Heart left ventricle (tissue), 16 donors: Measurements from ENCODE around the gene CCDC28A. TPM values are rescaled to one million over a fixed set of nuclear protein-coding genes. Genes with fewer than 3 reads are reported as not detected.

Experiments
- ATAC-seq, 4 donors: fragments of 200-7000 bp; cut with Tn5 transposase; one replicate each; pipeline ENCODE4 v1.9.1; 2020 to 2022; ENCODE audit warnings: moderate library complexity in 4 of 4, mild to moderate bottlenecking in 3 of 4, moderate number of reproducible peaks in 1 of 4
- DNase-seq, 5 donors: peaks; one replicate each; pipeline ENCODE4 v3.0.0-alpha.2; 2020
- H3K27ac ChIP-seq, 12 donors: fragments of 200-600 bp; sonication (generic) in 4 of 12; one replicate each; pipeline versions ENCODE4 v1.5.0 to v1.8.0; 2016 to 2022; ENCODE audit warnings: mild to moderate bottlenecking in 2 of 12
- H3K27me3 ChIP-seq, 9 donors: fragments of 200-600 bp; sonication (generic) in 2 of 9; one replicate each; pipeline versions ENCODE4 v1.5.1 to v1.8.0; 2016 to 2022; ENCODE audit warnings: mild to moderate bottlenecking in 3 of 9
- H3K36me3 ChIP-seq, 9 donors: fragments of 200-600 bp; sonication (generic) in 2 of 9; one replicate each; pipeline versions ENCODE4 v1.5.0 to v1.8.0; 2018 to 2022; ENCODE audit warnings: mild to moderate bottlenecking in 2 of 9
- H3K4me1 ChIP-seq, 12 donors: fragments of 200-600 bp; sonication (generic) in 4 of 12; one replicate each; pipeline versions ENCODE4 v1.5.0 to v1.8.0; 2016 to 2022; ENCODE audit warnings: mild to moderate bottlenecking in 3 of 12
- H3K4me3 ChIP-seq, 12 donors: fragments of 200-600 bp; sonication (generic) in 4 of 12; one replicate each; pipeline versions ENCODE4 v1.5.0 to v1.8.0; 2017 to 2022; ENCODE audit warnings: mild to moderate bottlenecking in 9 of 12, moderate library complexity in 4 of 12
- H3K9me3 ChIP-seq, 12 donors: fragments of 200-600 bp; sonication (generic) in 4 of 12; one replicate each; pipeline versions ENCODE4 v1.5.0 to v1.8.0; 2016 to 2022; ENCODE audit warnings: mild to moderate bottlenecking in 1 of 12
- POLR2A ChIP-seq, 2 donors: fragments of 450-650 bp; IDR thresholded peaks; one replicate each; pipeline ENCODE4 v1.6.1; 2017; ENCODE audit warnings: antibody characterized with exemption in 2 of 2, mild to moderate bottlenecking in 2 of 2, moderate library complexity in 2 of 2
- WGBS, 4 donors: extraction: QIAGEN DNeasy Blood & Tissue Kit in 2 of 4; methylation state at CpG; one replicate each; pipeline versions ENCODE4 v1.1.5 to v1.1.7; 2013 to 2018; 5-methylcytosine and 5-hydroxymethylcytosine counted together
- intact Hi-C, 10 donors: fragments of 100-400 bp; cut with DNase I; formaldehyde crosslinking; loops; one replicate each; pipeline versions ENCODE4 v1.11.1 to v1.14.2; 2022
- polyA plus RNA-seq, 2 donors: library from polyadenylated mRNA; stranded (reverse); fragments of 200-250 nt; gene quantifications; one replicate each; pipeline ENCODE4 v1.2.3, GENCODE V29; 2013
- total RNA-seq, 9 donors: library from RNA; depleted of rRNA in 2 of 9; stranded (reverse); fragments of >200 nt in 2 of 9; fragmentation: NEBNext Ultra II Directional in 3 of 9; extraction: Animal tissue kit (Norgen Biotek cat#: 25700) in 3 of 9; gene quantifications; one replicate each; pipeline versions ENCODE4 v1.1.0 to v1.2.4, GENCODE V29; 2016 to 2023
- TF ChIP-seq, protein P1 (sequence below), 12 donors: fragments of 200-600 bp; sonication (generic) in 4 of 12; IDR thresholded peaks; one replicate each; pipeline versions ENCODE4 v1.5.0 to v1.8.0; 2018 to 2022; ENCODE audit warnings: antibody characterized with exemption in 12 of 12, mild to moderate bottlenecking in 5 of 12
- donor health status: ischemic (EF 13 %, LVEDD 7.1; RV severe dilation, severe dysfunction).
- donor health status: healthy with polysubstance abuse.
- donor health status: DM: no; HTN: yes; CAD: no.
- donor health status: DM: no; HTN: no; CAD: no.
- donor health status: ischemic (EF 25% LVEDD 6.9; RV normal size, moderate dysfunction).
- donor health status: ischemic (EF 25% LVEDD 5.7; RV mildly dilated, moderate dysfunction).
- donor health status: healthy.
- donor health status: DM: yes; HTN: yes; CAD: no.
- donor health status: ischemic (EF 35%, LVEDD 5.7; RV mildly dilated, moderate dysfunction).
- donor health status: nonischemic (EF 11% LVEDD 7.7; RV severe dilation, severe dysfunction).
- donor health status: DM: yes; HTN: yes; CAD: no.
- donor health status: PGD.
- donor health status: ischemic (EF 29% LVEDD 5.4; RV normal size, mild dysfunction).
- donor health status: nonischemic (EF 23%, LVEDD 6.1; RV moderate dilation, normal function).

Gene CCDC28A
- total and polyA plus RNA-seq, 11 donors: 4.6 to 13.6 (median 7.8) TPM

DNA sequence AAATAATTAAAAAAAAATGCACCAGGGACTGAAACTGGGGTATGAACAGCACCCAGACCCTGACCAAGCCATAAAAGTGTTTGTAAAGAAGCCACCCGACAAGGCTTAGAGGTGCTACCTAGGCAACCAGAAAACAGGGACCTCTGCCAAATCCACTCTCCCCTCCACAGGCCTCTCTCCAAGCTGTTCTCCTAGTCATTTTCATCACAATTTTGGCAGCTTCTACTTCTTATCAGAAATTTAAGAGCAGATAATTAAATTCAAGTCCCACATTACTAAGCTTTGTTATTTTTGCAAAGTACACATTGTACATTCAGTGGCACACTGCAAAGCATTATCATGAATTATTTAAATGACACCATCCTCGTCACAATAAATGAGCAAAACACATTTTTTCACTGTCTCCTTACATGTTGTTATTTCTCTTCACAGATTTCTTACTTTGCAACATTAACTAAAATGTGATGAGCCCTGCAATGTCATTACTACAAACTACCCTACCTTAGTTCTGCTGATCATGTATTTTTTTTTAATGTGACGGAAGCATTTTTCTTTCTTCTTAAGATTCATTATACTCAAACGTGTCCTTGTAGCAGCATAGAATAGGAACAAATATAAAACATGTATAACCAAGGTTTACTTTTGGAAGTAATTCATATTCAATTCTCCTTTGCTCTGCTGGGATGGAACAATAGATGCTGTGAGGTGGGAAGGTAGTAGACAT lies 60.4 kb downstream of the CCDC28A start:
- peaks cover 0 to 17% (median 5%) of the 10 kb centered on the region in 12 donors for H3K4me1 ChIP-seq
- H3K4me3 ChIP-seq: peak overlapping the region in 2 of 12 donors; percentile 35 to 43
- H3K36me3 ChIP-seq: no peaks in the 10 kb centered on the region
- TF ChIP-seq, protein P1, sequence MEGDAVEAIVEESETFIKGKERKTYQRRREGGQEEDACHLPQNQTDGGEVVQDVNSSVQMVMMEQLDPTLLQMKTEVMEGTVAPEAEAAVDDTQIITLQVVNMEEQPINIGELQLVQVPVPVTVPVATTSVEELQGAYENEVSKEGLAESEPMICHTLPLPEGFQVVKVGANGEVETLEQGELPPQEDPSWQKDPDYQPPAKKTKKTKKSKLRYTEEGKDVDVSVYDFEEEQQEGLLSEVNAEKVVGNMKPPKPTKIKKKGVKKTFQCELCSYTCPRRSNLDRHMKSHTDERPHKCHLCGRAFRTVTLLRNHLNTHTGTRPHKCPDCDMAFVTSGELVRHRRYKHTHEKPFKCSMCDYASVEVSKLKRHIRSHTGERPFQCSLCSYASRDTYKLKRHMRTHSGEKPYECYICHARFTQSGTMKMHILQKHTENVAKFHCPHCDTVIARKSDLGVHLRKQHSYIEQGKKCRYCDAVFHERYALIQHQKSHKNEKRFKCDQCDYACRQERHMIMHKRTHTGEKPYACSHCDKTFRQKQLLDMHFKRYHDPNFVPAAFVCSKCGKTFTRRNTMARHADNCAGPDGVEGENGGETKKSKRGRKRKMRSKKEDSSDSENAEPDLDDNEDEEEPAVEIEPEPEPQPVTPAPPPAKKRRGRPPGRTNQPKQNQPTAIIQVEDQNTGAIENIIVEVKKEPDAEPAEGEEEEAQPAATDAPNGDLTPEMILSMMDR (IDR thresholded peaks at IDR 0.05): no peak
- no peak for TF ChIP-seq POLR2A (IDR thresholded peaks at IDR 0.05)
- peak overlapping the region in 11 of 12 donors; percentile 39 to 92 (median 80) for H3K27ac ChIP-seq
- DNase-seq: peak in 4 of 5 donors; percentile 52 to 77 (median 70)
- WGBS, 4 donors: 30 to 42% (median 38%) methylated on average over 4 of the region's 4 CpGs
- ATAC-seq: peak; percentile 89 to 94 (median 93)
- H3K27me3 ChIP-seq: no peaks in the 10 kb centered on the region
- H3K9me3 ChIP-seq: peaks cover 0 to 10% (median 0%) of the 10 kb centered on the region in 12 donors
- intact Hi-C loops: loop anchor here in 1 of 10 donors (5.0 kb wide), 1 partner anchor 33 kb away; no protein-coding TSS in a partner anchor

DNA sequence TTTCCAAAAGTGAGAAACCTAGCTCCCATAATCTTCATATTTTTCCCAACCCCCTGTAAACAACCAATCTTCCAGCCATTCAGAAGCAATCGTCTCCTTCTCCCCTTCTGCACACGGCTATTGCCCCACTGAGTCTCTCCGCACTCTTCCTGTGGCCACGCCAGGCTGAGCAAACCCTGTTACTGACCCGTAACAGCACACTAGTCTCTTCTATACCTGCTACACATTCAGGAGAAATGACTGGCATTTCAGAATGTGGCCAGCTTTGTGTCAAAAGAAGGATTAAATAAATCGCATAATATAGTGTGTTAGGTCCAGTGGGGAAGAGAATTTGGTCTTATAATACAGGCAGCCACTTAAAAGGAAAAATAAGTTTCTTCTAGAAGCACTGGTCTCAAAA lies 63.7 kb downstream of the CCDC28A start:
- no peak for DNase-seq
- WGBS, 4 donors: 91 to 94% (median 92%) methylated on average over 6 of the region's 6 CpGs
- no peak for ATAC-seq
- Histone ChIP-seq H3K27ac (no peak overlapping the region), H3K4me3 (no peak overlapping the region), H3K27me3 (no peaks in the 10 kb centered on the region), H3K9me3 (peaks cover 0 to 7% (median 0%) of the 10 kb centered on the region in 12 donors), H3K36me3 (no peaks in the 10 kb centered on the region), H3K4me1 (peaks cover 0 to 17% (median 5%) of the 10 kb centered on the region in 12 donors)
- intact Hi-C loops: loop anchor here in 2 of 10 donors (5.0 kb wide), 2 partner anchors 35 to 40 kb away; no protein-coding TSS in a partner anchor
- no peak for TF ChIP-seq POLR2A (IDR thresholded peaks at IDR 0.05)
- TF ChIP-seq, protein P1 (IDR thresholded peaks at IDR 0.05): no peak

Other genes starting within 250 kb of the CCDC28A start
- gene ECT2L, start 22.3 kb downstream of the CCDC28A start, total RNA-seq: 1 to 10 TPM; 1.3 to 6.0 (median 2.9) TPM
- under 1 TPM; 0.19 to 0.46 TPM for gene ECT2L, start 22.3 kb downstream of the CCDC28A start, polyA plus RNA-seq
- 10 to 100 TPM; 35.2 to 48.2 (median 38.3) TPM for gene REPS1, start 214.5 kb downstream of the CCDC28A start, total RNA-seq
- gene REPS1, start 214.5 kb downstream of the CCDC28A start, polyA plus RNA-seq: 10 to 100 TPM; 16.3 to 65.8 TPM